Gastroesophageal sphincter (tissue), 3 donors: Measurements from ENCODE around the gene ZP4.

Source experiments
- EP300 ChIP-seq: sonication (generic); formaldehyde crosslinking; IDR thresholded peaks from one replicate; pipeline ENCODE4 v1.6.1; 2017; ENCODE audit warnings: antibody characterized with exemption, mild to moderate bottlenecking
- POLR2A ChIP-seq, 2 donors: fragments of 450-650 bp; IDR thresholded peaks; one replicate each; pipeline ENCODE4 v1.6.1; 2017; ENCODE audit warnings: antibody characterized with exemption in 2 of 2, mild to moderate bottlenecking in 2 of 2, moderate library complexity in 1 of 2
- POLR2AphosphoS5 ChIP-seq: sonication (generic); formaldehyde crosslinking; IDR thresholded peaks from one replicate; pipeline ENCODE4 v1.6.1; 2017; ENCODE audit warnings: antibody characterized with exemption
- TF ChIP-seq, protein P1 (sequence below), 4 experiments: fragments of 200-600 bp in 2 of 4; fragments of 450-650 bp in 2 of 4; sonication (generic) in 1 of 4; IDR thresholded peaks; one replicate each; pipeline ENCODE4 v1.5.1; 2017 to 2019; ENCODE audit warnings: antibody characterized with exemption in 4 of 4, mild to moderate bottlenecking in 2 of 4, moderate library complexity in 2 of 4

DNA sequence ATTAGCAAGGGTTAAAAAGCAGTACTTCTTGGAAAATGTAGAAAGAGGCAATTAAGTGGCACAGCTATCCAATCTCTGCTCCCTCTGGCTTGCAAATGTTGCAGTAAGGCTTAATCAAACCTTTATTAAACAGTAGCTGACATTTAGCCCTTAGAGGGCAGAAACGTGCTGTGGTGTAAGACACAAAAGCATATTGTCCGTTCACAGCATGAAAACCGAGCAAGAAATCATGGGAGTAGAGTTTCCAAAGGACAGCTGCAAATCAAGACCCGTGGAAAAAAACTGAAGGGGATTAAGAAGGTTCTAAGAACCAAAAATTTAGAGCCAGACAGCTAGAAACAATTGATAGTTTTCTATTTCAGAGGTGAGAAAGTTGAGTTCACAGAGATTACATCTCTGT lies 13.1 kb downstream of the ZP4 start:
- TF ChIP-seq, protein P1, sequence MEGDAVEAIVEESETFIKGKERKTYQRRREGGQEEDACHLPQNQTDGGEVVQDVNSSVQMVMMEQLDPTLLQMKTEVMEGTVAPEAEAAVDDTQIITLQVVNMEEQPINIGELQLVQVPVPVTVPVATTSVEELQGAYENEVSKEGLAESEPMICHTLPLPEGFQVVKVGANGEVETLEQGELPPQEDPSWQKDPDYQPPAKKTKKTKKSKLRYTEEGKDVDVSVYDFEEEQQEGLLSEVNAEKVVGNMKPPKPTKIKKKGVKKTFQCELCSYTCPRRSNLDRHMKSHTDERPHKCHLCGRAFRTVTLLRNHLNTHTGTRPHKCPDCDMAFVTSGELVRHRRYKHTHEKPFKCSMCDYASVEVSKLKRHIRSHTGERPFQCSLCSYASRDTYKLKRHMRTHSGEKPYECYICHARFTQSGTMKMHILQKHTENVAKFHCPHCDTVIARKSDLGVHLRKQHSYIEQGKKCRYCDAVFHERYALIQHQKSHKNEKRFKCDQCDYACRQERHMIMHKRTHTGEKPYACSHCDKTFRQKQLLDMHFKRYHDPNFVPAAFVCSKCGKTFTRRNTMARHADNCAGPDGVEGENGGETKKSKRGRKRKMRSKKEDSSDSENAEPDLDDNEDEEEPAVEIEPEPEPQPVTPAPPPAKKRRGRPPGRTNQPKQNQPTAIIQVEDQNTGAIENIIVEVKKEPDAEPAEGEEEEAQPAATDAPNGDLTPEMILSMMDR (IDR thresholded peaks at IDR 0.05): no peak
- TF ChIP-seq POLR2AphosphoS5 (no peak), EP300 (no peak), POLR2A (IDR thresholded peaks at IDR 0.05) (no peak)
